Common myeloid progenitor, CD34-positive (primary cell): ENCODE results near the gene MOB3C.
A peak's percentile ranks its signal among the peaks of the same experiment; 100 is the strongest.

Experiments used
- CTCF ChIA-PET: fragments of 350-600 bp; sonication (Branson Sonifier 250); formaldehyde crosslinking; loops from one replicate; lab custom pipeline; 2021; ENCODE audit warnings: antibody characterized with exemption; lab: Charles Lee
- POLR2A ChIA-PET: fragments of 350-600 bp; sonication (Branson Sonifier 250); formaldehyde crosslinking; loops from one replicate; lab custom pipeline; 2021; ENCODE audit warnings: antibody characterized with exemption; lab: Charles Lee
- DNase-seq, 3 donors: peaks; one replicate each; pipeline versions ENCODE4 v3.0.0 to v3.0.0-alpha.2; 2013
- H3K27ac ChIP-seq, 2 experiments: 1 replicate in 1 of 2; 2 replicates in 1 of 2; pipeline ENCODE4 v1.7.0; 2013; ENCODE audit warnings: inconsistent platforms in 2 of 2, low read length in 2 of 2, mild to moderate bottlenecking in 2 of 2, low read depth in 1 of 2, moderate library complexity in 1 of 2; ENCODE audit not compliant: severe bottlenecking in 2 of 2, insufficient read depth in 1 of 2, poor library complexity in 1 of 2
- H3K27me3 ChIP-seq, 5 experiments: replicated peaks in 2 of 5; 1 replicate in 3 of 5; 2 replicates in 2 of 5; pipeline versions ENCODE4 v1.6.1 to v1.7.0; 2013; ENCODE audit warnings: low read length in 4 of 5, mild to moderate bottlenecking in 2 of 5, moderate library complexity in 2 of 5, inconsistent platforms in 1 of 5; ENCODE audit not compliant: insufficient read depth in 5 of 5, control insufficient read depth in 4 of 5
- H3K36me3 ChIP-seq, 4 experiments: 1 replicate in 2 of 4; 2 replicates in 2 of 4; pipeline versions ENCODE4 v1.6.1 to v1.7.0; 2013; ENCODE audit warnings: low read length in 3 of 4, control low read depth in 1 of 4, mild to moderate bottlenecking in 1 of 4; ENCODE audit not compliant: control insufficient read depth in 4 of 4, insufficient read depth in 4 of 4
- H3K4me1 ChIP-seq, 4 experiments: 1 replicate in 3 of 4; 2 replicates in 1 of 4; pipeline versions ENCODE4 v1.6.1 to v1.7.1; 2013; ENCODE audit warnings: low read length in 3 of 4, mild to moderate bottlenecking in 3 of 4, control low read depth in 1 of 4, inconsistent platforms in 1 of 4, moderate library complexity in 1 of 4; ENCODE audit not compliant: control insufficient read depth in 4 of 4, insufficient read depth in 4 of 4; ENCODE audit errors: control extremely low read depth in 1 of 4
- H3K4me3 ChIP-seq, 7 experiments: 1 replicate in 4 of 7; 2 replicates in 3 of 7; pipeline versions ENCODE4 v1.5.1 to v1.7.0; 2013; ENCODE audit warnings: mild to moderate bottlenecking in 7 of 7, low read length in 6 of 7, moderate library complexity in 6 of 7, inconsistent platforms in 2 of 7, low read depth in 2 of 7, control low read depth in 1 of 7; ENCODE audit not compliant: insufficient read depth in 4 of 7, control insufficient read depth in 1 of 7; ENCODE audit errors: extremely low read depth in 1 of 7
- H3K9me3 ChIP-seq, 5 experiments: 1 replicate in 4 of 5; 2 replicates in 1 of 5; pipeline versions ENCODE4 v1.6.1 to v1.7.1; 2013; ENCODE audit warnings: low read length in 4 of 5, mild to moderate bottlenecking in 2 of 5, inconsistent platforms in 1 of 5, low read depth in 1 of 5, moderate library complexity in 1 of 5; ENCODE audit not compliant: control insufficient read depth in 4 of 5, insufficient read depth in 2 of 5; ENCODE audit errors: control extremely low read depth in 1 of 5
- WGBS: methylation state at CpG from one replicate; pipeline ENCODE4 v1.1.5; 2013; ENCODE audit not compliant: insufficient coverage; 5-methylcytosine and 5-hydroxymethylcytosine counted together

Gene MOB3C

DNA sequence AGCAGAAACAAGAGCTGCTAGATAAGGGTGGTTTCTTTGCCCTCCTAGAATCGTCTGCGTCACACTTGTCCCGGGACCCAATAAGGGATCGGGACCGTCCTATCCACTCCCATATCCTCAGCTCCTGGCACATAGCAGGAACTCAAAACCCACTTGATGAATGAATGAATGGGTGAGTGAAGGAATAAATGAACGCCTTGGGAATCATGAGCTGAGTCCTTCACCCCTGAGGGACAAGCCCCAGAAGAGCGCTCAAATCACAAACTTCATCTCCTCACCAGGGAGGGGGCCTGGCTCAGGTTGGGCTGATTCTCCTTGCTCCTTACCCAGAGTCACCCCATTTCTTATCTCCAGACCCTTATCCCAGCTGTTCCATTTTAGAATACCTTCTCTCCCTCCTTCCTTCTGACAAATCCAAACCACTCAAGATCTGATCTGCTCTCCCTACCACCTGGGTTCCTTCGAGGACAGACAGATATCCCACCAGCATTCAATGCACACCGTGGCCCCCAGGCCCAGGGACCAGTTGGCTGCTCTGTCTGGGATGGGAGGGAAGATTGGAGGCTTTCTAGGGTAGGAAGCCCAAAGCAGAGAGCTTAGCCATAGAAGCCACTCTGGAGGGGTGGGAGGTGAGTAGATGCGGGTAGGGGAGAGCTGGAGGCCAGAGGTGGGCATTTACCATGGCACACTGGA lies 643 bp upstream of the MOB3C start:
- Histone ChIP-seq H3K4me1 (peaks cover 3 to 45% (median 37%) of the 10 kb centered on the region in 4 experiments), H3K36me3 (peaks cover 0 to 6% (median 0%) of the 10 kb centered on the region in 4 experiments), H3K4me3 (peak overlapping the region; percentile 73 to 99 (median 83)), H3K27me3 (peaks cover 0 to 1% (median 0%) of the 10 kb centered on the region in 5 experiments), H3K9me3 (no peaks in the 10 kb centered on the region), H3K27ac (peak overlapping the region in 1 of 2 experiments; percentile 76)
- no peak for DNase-seq
- POLR2A ChIA-PET, result no interaction called here
- 90% methylated on average over 2 of the region's 10 CpGs for WGBS
- CTCF ChIA-PET, result interaction anchor here (1.1 to 3.3 kb wide), 5 partner anchors 10 to 85 kb away, joined by 3 to 15 read pairs (median 5); partner anchors contain the start of gene MKNK1

DNA sequence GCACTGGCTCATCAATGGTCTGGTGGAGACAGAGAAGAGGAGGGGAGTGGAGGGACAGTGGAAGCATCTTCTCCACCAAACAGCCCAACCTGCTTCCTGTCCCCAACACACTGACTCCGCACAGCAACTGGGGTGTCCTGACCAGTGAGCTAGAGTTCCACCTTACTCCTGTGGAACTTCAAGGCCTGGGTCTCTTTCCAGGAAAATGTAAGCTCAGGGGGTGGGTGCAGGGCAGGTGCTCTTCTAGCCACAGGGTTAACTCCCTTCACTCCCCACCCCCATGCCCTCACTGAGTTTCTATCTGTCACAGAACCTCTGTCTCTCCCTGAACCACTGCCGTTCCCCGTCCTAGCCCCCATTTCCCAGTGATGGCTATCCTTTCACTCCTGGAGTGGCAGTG lies 876 bp downstream of the MOB3C start:
- DNase-seq, result no peak
- Histone ChIP-seq H3K36me3 (peaks cover 0 to 11% (median 0%) of the 10 kb centered on the region in 4 experiments), H3K4me1 (peaks cover 3 to 58% (median 42%) of the 10 kb centered on the region in 4 experiments), H3K9me3 (no peaks in the 10 kb centered on the region), H3K4me3 (peak overlapping the region in 6 of 7 experiments; percentile 73 to 99 (median 85)), H3K27ac (peak overlapping the region in 1 of 2 experiments; percentile 76), H3K27me3 (peaks cover 0 to 1% (median 0%) of the 10 kb centered on the region in 5 experiments)
- ChIA-PET CTCF (interaction anchor here (1.1 to 3.3 kb wide), 4 partner anchors 7 to 85 kb away, joined by 3 to 15 read pairs (median 12); partner anchors contain the start of gene MKNK1), POLR2A (no interaction called here)
- 89% methylated on average over 2 of the region's 3 CpGs for WGBS

DNA sequence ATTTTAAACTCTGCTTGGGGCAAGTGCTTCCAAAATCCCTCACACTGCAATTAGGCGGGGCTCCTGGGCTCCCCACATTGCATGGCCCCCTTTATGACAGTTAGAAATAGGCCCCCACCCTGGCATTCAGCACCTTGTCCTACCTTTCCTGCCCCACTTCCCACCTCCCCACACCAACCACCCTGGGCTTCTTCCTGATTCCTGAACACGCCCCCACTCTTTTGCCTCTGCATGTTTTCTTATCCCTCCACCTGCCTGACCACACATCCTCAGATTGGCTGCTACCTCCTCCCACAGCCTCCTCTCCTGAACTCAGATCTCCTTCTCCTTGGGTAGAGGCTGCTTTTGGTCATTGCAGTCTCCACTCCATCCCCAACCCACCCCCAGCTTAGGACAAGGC lies 1.5 kb downstream of the MOB3C start:
- ChIA-PET POLR2A (no interaction called here), CTCF (interaction anchor here (1.1 to 3.3 kb wide), 3 partner anchors 8 to 85 kb away, joined by 3 to 15 read pairs (median 13); partner anchors contain the start of gene MKNK1)
- H3K27ac ChIP-seq, result no peak overlapping the region
- 90% methylated on average over 2 of the region's 2 CpGs for WGBS
- H3K36me3 ChIP-seq, result peaks cover 0 to 11% (median 0%) of the 10 kb centered on the region in 4 experiments
- peaks cover 3 to 58% (median 42%) of the 10 kb centered on the region in 4 experiments for H3K4me1 ChIP-seq
- no peaks in the 10 kb centered on the region for H3K9me3 ChIP-seq
- peak overlapping the region in 3 of 7 experiments; percentile 82 to 99 (median 97) for H3K4me3 ChIP-seq
- peaks cover 0 to 1% (median 0%) of the 10 kb centered on the region in 5 experiments for H3K27me3 ChIP-seq
- no peak for DNase-seq

- Histone ChIP-seq H3K4me1 (peaks cover 3 to 58% (median 42%) of the 10 kb centered on the region in 4 experiments), H3K36me3 (peaks cover 0 to 16% (median 2%) of the 10 kb centered on the region in 4 experiments), H3K27ac (no peak overlapping the region), H3K27me3 (peaks cover 0 to 1% (median 0%) of the 10 kb centered on the region in 5 experiments), H3K9me3 (no peaks in the 10 kb centered on the region), H3K4me3 (no peak overlapping the region)
- CTCF ChIA-PET, result interaction anchor here (1.5 to 3.0 kb wide), 3 partner anchors 8 to 14 kb away, joined by 4 to 13 read pairs (median 7); partner anchors contain the start of gene MKNK1
- 95% methylated on average over 2 of the region's 2 CpGs for WGBS
- no peak for DNase-seq
- POLR2A ChIA-PET, result interaction anchor here (1.7 kb wide), 1 partner anchor 10 kb away, joined by 6 read pairs; the partner anchor contains the start of gene MKNK1
Observed at GRCh38 chr1:46614604-46614984, 2.0 kb downstream of the MOB3C start.

- POLR2A ChIA-PET, result interaction anchor here (1.0 to 1.7 kb wide), 2 partner anchors 9 to 19 kb away, joined by 3 to 6 read pairs; partner anchors contain the start of gene MKNK1
- Histone ChIP-seq H3K36me3 (peaks cover 1 to 22% (median 8%) of the 10 kb centered on the region in 4 experiments), H3K27me3 (no peaks in the 10 kb centered on the region), H3K9me3 (no peaks in the 10 kb centered on the region), H3K4me3 (peak overlapping the region in 4 of 7 experiments; percentile 3 to 42 (median 14)), H3K4me1 (peaks cover 3 to 53% (median 42%) of the 10 kb centered on the region in 4 experiments), H3K27ac (no peak overlapping the region)
- peak; percentile 54 to 82 (median 72) for DNase-seq
- WGBS, result 12% methylated on average over 9 of the region's 16 CpGs
- CTCF ChIA-PET, result interaction anchor here (0.9 to 3.0 kb wide), 4 partner anchors 9 to 81 kb away, joined by 3 to 13 read pairs (median 6); partner anchors contain the start of gene MKNK1
Observed at GRCh38 chr1:46613661-46614603, 2.7 kb downstream of the MOB3C start.

DNA sequence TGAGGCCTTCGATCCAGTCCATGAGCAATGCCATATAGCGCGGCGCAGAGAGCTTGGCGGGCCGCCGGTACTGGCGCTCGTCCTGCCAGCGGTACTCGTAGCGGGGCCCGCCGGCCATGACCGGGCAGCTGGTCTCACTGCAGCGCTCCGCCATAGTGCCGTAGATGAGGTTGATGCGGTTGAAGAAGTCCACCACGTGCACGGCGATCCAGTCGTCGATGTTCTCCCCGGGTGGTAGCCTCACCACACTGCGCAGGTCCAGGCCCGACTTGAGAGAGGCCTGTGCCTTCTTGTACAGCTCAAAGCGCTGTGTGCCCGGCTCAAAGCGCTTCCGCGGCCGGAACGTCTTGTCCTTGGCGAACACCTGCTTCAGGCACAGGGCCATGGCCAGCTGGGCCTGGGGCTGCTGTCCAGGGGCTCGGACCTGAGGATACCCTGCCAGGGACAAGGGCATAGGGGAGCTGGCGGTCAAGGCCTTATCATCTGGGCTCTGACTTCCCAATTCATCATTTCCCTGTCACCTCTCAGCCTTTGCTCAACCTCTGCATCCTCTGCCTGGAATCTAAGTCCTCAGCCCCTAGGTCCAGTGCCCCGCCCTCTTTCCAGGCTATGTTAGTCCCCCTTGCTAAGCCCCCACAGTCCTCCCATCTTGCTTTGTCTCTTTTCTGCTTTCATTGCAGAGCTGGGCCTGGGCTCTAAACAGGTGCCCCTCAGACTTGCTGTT lies 3.5 kb downstream of the MOB3C start:
- H3K9me3 ChIP-seq, result no peaks in the 10 kb centered on the region
- peaks cover 3 to 53% (median 42%) of the 10 kb centered on the region in 4 experiments for H3K4me1 ChIP-seq
- peak overlapping the region in 3 of 7 experiments; percentile 3 to 42 (median 19) for H3K4me3 ChIP-seq
- H3K36me3 ChIP-seq, result peaks cover 5 to 31% (median 14%) of the 10 kb centered on the region in 4 experiments
- no peak overlapping the region for H3K27ac ChIP-seq
- CTCF ChIA-PET, result interaction anchor here (0.9 to 3.0 kb wide), 4 partner anchors 9 to 80 kb away, joined by 3 to 13 read pairs (median 6); partner anchors contain the start of gene MKNK1
- DNase-seq, result no peak
- 96% methylated on average over 38 of the region's 38 CpGs for WGBS
- no peaks in the 10 kb centered on the region for H3K27me3 ChIP-seq
- POLR2A ChIA-PET, result interaction anchor here (1.0 to 1.7 kb wide), 2 partner anchors 9 to 18 kb away, joined by 3 to 6 read pairs; partner anchors contain the start of gene MKNK1
